Measurements from ENCODE around the gene CUX1. TPM values are rescaled to one million over a fixed set of nuclear protein-coding genes. Genes with fewer than 3 reads are reported as not detected.

Gene CUX1
- total RNA-seq, 1 experiment from 2014 or later = 54.8 TPM

GRCh38 chr7:102202556-102202955 lies 385.1 kb downstream of the CUX1 start:
- TF ChIP-seq, protein P1, sequence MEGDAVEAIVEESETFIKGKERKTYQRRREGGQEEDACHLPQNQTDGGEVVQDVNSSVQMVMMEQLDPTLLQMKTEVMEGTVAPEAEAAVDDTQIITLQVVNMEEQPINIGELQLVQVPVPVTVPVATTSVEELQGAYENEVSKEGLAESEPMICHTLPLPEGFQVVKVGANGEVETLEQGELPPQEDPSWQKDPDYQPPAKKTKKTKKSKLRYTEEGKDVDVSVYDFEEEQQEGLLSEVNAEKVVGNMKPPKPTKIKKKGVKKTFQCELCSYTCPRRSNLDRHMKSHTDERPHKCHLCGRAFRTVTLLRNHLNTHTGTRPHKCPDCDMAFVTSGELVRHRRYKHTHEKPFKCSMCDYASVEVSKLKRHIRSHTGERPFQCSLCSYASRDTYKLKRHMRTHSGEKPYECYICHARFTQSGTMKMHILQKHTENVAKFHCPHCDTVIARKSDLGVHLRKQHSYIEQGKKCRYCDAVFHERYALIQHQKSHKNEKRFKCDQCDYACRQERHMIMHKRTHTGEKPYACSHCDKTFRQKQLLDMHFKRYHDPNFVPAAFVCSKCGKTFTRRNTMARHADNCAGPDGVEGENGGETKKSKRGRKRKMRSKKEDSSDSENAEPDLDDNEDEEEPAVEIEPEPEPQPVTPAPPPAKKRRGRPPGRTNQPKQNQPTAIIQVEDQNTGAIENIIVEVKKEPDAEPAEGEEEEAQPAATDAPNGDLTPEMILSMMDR (IDR thresholded peaks at IDR 0.05; ENCODE audit: unreplicated experiment) = no peak
- Mint-ChIP-seq H3K27me3 (ENCODE audit: unreplicated experiment) (no peaks in the 10 kb centered on the region), H3K27ac (ENCODE audit: unreplicated experiment) (no peak overlapping the region)

DNA sequence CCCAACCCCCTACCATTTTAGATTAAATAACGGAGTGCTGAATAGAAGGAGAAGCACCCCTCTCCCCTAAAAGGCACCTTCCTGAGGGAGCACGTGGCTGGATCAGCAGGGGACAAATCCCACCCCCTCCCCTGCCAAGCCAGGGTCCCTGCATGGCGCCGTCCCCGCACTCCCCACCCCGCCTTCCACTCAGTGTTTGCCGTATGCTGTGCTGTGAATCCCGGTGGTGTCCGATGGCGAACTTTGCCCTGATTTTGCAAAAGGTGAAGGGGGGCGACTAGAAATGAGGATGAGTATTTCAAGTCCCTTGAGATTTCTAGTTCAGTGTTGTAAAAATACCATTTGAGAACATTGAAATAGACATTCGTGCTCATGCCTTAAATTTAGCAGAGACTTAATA lies 385.8 kb downstream of the CUX1 start:
- no peaks in the 10 kb centered on the region for H3K9me3 Mint-ChIP-seq (ENCODE audit: low read depth, unreplicated experiment)
- no peaks in the 10 kb centered on the region for H3K4me1 Mint-ChIP-seq (ENCODE audit: low read depth, unreplicated experiment)
- H3K27ac Mint-ChIP-seq (ENCODE audit: unreplicated experiment) = no peak overlapping the region
- BruUV-seq (replicated peaks) = no TSS peak
- no peak for DNase-seq
- no peaks in the 10 kb centered on the region for H3K27me3 Mint-ChIP-seq (ENCODE audit: unreplicated experiment)
- intact Hi-C loops (cut with micrococcal nuclease; ENCODE audit: unreplicated experiment) = no loop called here
- CTCF ChIA-PET = no interaction called here
- TF ChIP-seq, protein P1 (IDR thresholded peaks at IDR 0.05; ENCODE audit: unreplicated experiment) = no peak
- peaks cover 5% of the 10 kb centered on the region for H3K36me3 Mint-ChIP-seq (ENCODE audit: insufficient read depth, unreplicated experiment)
- no peak overlapping the region for H3K4me3 Mint-ChIP-seq (ENCODE audit: low read depth, unreplicated experiment)

More at GRCh38 chr7:102202556-102202955, 385.1 kb downstream of the CUX1 start:
- no peak overlapping the region for H3K4me3 Mint-ChIP-seq (ENCODE audit: low read depth, unreplicated experiment)
- BruUV-seq (replicated peaks) = no TSS peak
- H3K9me3 Mint-ChIP-seq (ENCODE audit: low read depth, unreplicated experiment) = no peaks in the 10 kb centered on the region
- H3K4me1 Mint-ChIP-seq (ENCODE audit: low read depth, unreplicated experiment) = no peaks in the 10 kb centered on the region
- DNase-seq = no peak
- peaks cover 9% of the 10 kb centered on the region for H3K36me3 Mint-ChIP-seq (ENCODE audit: insufficient read depth, unreplicated experiment)
- CTCF ChIA-PET = interaction anchor here (1.1 kb wide), 1 partner anchor 521 kb away, joined by 4 read pairs; no protein-coding TSS in a partner anchor
- intact Hi-C loops (cut with micrococcal nuclease; ENCODE audit: unreplicated experiment) = no loop called here

DNA sequence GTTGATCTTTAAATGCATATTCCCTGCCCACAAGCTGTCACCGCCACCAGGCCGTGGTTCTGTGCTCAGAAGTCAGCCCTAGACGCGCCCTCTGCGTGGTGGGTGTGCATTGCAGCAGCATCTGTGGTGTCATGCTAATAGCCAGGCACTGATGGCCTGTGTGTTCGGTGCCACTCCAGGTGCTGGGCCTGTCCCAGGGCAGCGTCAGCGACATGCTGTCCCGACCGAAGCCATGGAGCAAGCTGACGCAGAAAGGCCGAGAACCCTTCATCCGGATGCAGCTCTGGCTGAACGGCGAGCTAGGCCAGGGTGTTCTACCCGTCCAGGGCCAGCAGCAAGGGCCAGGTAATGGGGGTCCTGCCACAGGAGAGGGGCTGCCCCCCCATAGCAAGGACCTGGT lies 386.8 kb downstream of the CUX1 start:
- TF ChIP-seq, protein P1 (IDR thresholded peaks at IDR 0.05; ENCODE audit: unreplicated experiment) = no peak
- Mint-ChIP-seq H3K27me3 (ENCODE audit: unreplicated experiment) (no peaks in the 10 kb centered on the region), H3K4me3 (ENCODE audit: low read depth, unreplicated experiment) (no peak overlapping the region), H3K27ac (ENCODE audit: unreplicated experiment) (no peak overlapping the region), H3K9me3 (ENCODE audit: low read depth, unreplicated experiment) (no peaks in the 10 kb centered on the region), H3K4me1 (ENCODE audit: low read depth, unreplicated experiment) (no peaks in the 10 kb centered on the region), H3K36me3 (ENCODE audit: insufficient read depth, unreplicated experiment) (peaks cover 5% of the 10 kb centered on the region)
- no TSS peak for BruUV-seq (replicated peaks)
- no peak for DNase-seq
- CTCF ChIA-PET = no interaction called here
- intact Hi-C loops (cut with micrococcal nuclease; ENCODE audit: unreplicated experiment) = no loop called here

DNA sequence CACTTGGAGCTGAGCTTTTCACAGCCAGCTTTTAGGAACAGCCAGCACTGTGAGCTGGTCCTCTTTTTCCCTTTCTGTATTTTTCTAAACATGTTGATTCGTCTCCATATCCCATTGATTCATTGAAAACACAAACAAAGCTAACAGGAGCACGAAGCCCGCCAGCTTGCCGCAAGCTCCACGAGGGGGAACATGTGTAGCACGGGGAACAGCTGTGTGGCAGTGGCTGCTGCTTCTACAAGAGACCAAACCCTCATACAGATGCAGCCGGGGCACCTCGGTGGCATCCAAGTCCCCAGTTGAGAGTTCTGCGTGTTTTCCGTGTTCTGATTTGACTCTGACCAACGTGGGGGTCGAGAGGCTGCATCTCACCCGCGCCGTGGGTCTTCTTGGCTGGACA lies 388.5 kb downstream of the CUX1 start:
- Mint-ChIP-seq H3K4me1 (ENCODE audit: low read depth, unreplicated experiment) (no peaks in the 10 kb centered on the region), H3K36me3 (ENCODE audit: insufficient read depth, unreplicated experiment) (peaks cover 5% of the 10 kb centered on the region), H3K27me3 (ENCODE audit: unreplicated experiment) (no peaks in the 10 kb centered on the region), H3K9me3 (ENCODE audit: low read depth, unreplicated experiment) (no peaks in the 10 kb centered on the region), H3K4me3 (ENCODE audit: low read depth, unreplicated experiment) (no peak overlapping the region), H3K27ac (ENCODE audit: unreplicated experiment) (no peak overlapping the region)
- BruUV-seq (replicated peaks) = no TSS peak
- intact Hi-C loops (cut with micrococcal nuclease; ENCODE audit: unreplicated experiment) = no loop called here
- CTCF ChIA-PET = no interaction called here
- no peak for DNase-seq
- TF ChIP-seq, protein P1 (IDR thresholded peaks at IDR 0.05; ENCODE audit: unreplicated experiment) = no peak
